GM21737 (cell line): ENCODE data around the gene FMN1.

Source experiments
- ATAC-seq: cut with Tn5 transposase; IDR thresholded peaks from one replicate; pipeline ENCODE4 v1.9.1; 2021; ENCODE audit warnings: mild to moderate bottlenecking, moderate library complexity; ENCODE audit not compliant: unreplicated experiment

FMN1 gene

GRCh38 chr15:32838338-32838737 lies 356.2 kb downstream of the FMN1 start:
- no peak for ATAC-seq

DNA sequence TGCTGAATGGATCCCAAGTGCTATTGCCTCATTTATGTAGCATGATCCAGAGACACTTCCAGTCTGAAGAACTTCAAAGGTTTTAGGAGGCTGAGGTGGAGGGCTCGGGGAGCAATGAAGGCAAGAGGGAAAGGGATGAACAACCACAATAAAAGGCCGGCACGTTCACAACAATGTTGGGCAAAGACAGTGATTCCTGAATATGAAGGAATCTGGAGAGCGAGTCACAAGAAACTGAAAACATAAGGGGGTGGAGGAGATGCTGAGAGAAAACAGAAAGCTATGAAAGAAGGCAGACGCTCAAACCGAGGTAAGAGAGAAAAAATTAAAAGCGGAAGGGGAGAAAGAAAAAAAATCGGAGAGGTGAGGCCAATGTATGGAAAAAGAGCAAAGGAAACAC lies 356.6 kb downstream of the FMN1 start:
- ATAC-seq: no peak

GRCh38 chr15:32834156-32834555 lies 360.4 kb downstream of the FMN1 start:
- ATAC-seq: peak; percentile 83

DNA sequence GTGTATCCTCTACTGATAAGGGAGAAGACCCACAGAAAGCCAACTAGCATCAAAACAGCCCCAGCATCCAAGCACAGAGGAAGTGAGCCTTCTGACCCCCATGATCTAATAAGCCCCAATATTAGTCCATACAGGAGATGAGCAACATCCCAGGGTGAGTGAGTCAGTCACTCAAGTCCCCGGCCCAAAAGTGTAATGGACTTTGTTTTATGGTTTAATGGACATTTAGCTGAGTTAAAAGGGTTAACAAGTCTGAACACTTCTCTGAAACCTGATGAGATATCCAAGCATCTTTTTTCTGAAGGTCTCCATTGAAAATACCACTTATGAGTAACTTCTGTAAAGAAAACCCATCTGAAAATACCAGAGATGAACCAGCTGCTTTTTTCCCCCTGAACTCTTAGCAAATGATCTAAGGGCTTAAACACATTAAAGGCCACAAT lies 361.1 kb downstream of the FMN1 start:
- no peak for ATAC-seq

DNA sequence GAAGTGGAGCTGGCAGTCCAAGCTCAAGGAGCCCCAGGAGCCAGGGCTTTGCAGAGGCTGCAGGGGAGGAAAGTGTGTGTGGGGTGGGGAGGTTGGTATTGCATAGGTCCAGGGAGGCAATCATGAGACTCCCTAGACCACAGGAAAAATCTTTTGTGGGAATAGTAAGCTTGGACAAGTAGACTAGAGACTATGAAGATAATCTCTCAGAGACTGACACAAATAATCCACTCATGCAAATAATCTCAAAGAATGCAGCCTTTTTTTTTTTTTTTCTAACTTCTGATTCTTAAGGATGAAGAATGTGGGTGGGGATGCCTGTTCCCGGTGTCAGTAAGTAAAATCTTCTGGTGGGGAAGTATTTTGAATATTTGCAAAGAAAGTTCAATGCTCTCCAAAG lies 363.0 kb downstream of the FMN1 start:
- ATAC-seq: no peak

DNA sequence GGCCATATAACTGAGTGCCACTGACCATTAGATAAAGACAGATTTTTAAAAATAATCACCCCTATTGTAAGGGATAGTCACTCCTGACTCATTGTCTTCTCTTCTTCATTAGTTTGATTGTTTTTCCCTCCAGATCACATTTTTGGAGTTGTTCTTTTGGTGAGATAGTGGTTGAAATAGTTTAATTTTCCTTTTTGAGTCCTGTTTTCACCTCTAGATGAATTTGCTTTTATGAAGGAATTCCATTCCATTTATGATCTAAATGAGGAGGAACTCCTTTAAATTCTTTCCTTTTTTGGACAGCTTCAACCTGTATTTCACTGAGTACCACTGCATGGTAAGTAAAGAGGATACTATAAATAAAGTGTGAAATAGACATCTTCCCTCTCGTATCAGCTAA lies 364.3 kb downstream of the FMN1 start:
- no peak for ATAC-seq

- no peak for ATAC-seq
Observed at GRCh38 chr15:32829436-32829835, 365.1 kb downstream of the FMN1 start.

DNA sequence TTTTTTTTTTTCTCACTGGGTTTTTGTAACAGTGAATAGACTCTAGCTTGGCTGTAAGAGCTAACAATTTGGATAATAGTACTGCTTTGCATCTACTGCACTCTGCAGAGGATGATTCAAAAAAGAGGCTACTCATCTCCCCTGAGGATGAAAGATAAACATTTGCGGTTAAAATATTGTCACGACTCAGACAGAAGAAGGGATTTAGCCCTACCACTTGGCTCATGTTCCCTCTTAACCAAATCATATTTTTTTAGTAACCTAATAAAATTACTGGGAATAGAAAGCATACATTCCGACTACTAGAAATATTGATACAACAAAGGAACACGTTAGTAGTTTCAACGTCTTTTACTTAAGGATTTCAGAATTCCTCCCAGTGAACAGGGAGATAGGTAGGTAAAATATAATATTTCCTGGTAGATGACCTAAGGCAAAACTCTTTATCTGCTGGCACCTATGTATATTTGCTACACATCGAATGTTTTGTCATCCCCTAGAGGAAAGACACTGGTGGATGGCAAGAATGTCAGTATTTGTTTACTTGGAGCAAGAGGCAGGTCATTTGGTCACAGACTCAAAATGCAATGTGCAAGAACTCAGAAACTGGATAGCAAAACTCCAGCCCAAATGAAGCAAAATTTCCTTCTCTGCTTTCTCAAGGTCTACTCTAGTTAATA lies 365.9 kb downstream of the FMN1 start:
- ATAC-seq: no peak

GRCh38 chr15:32826685-32827084 lies 367.8 kb downstream of the FMN1 start:
- no peak for ATAC-seq

DNA sequence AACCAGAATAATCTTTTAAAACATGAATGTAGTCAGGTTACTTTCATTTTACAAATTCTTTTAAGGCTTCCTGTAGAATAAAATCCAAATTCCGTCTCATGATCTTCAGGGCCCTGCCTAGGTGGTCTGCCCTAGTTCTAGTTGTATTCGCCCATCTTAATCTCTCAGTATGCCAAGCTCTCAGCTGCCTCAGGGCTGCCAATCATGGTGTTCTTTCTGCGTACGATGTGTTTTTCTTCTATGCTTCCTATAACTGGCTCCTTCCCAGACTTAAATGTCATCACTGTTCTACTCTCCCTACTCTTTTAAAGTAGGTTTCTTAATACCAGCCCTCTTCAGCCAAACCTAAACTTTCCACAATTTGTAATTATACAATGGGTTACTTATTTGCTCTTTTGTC lies 369.3 kb downstream of the FMN1 start:
- no peak for ATAC-seq

GRCh38 chr15:32824777-32825176 lies 369.7 kb downstream of the FMN1 start:
- ATAC-seq: no peak

DNA sequence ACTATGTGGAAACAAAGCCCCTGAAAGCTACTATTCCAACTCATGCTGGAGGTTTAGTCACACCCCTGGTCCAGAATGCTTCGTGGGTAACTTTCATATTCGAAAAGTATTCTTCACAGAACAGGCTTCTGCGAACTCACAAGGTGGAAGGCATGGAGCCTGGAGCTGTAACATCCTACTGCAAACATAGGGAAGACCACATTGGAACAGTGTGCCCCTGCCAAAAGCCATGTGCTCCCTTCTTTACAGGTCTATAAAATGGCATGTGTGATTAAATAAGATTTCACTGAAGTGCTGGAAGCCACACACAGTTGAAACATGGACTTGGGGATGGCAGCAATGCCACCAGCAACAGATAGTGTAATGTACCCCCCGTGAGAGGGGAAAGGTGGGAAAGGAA lies 370.8 kb downstream of the FMN1 start:
- ATAC-seq: no peak

- ATAC-seq: no peak
Observed at GRCh38 chr15:32822739-32823138, 371.8 kb downstream of the FMN1 start.

GRCh38 chr15:32819448-32819847 lies 375.1 kb downstream of the FMN1 start:
- no peak for ATAC-seq

- no peak for ATAC-seq
Observed at GRCh38 chr15:32818758-32819447, 375.6 kb downstream of the FMN1 start.

GRCh38 chr15:32817577-32817976 lies 376.9 kb downstream of the FMN1 start:
- ATAC-seq: no peak

GRCh38 chr15:32807331-32807730 lies 387.2 kb downstream of the FMN1 start:
- ATAC-seq: no peak

GRCh38 chr15:32803631-32804030 lies 390.9 kb downstream of the FMN1 start:
- ATAC-seq: no peak

GRCh38 chr15:32802286-32802936 lies 392.1 kb downstream of the FMN1 start:
- no peak for ATAC-seq

DNA sequence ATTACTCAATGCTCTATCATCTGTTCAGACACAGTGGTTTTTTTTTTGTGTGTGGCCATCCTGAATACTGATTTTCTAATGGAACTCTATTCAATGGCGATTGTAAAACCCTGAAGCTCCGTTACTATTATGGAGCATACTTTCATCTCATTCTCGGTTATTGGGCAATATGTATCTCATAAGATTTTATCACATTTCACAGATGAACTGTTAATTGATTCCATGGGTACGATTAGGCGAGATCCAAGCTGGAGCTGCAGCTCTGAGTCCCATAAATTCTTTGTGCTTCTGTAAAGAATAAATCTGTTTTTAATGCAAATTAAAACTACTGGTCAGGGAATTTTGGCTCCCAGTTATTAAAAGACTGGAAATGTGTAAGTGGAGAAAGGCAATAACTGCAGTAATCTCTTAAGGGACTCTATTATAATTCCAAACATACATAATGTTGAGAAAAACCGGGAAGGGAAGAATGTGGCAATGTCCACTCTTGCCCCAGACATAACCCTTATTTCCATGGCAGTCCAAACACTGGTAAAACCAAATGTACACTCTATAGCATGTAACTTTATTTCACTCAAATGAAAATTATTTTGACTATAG lies 394.5 kb downstream of the FMN1 start:
- no peak for ATAC-seq

- ATAC-seq: no peak
Observed at GRCh38 chr15:32796856-32797255, 397.7 kb downstream of the FMN1 start.

GRCh38 chr15:32794973-32795372 lies 399.5 kb downstream of the FMN1 start:
- ATAC-seq: no peak
